H9 (cell line): ENCODE data around the gene SMTNL2. TPM values are rescaled to one million over a fixed set of nuclear protein-coding genes. Genes with fewer than 3 reads are reported as not detected.

Experiments
- DNase-seq: peaks from one replicate; pipeline ENCODE4 v3.0.0-alpha.2; 2017
- H2AFZ ChIP-seq: one replicate; pipeline ENCODE4 v1.6.1; 2013; ENCODE audit warnings: mild to moderate bottlenecking, low read length, control low read depth, moderate library complexity
- H2AK5ac ChIP-seq: 2 replicates; pipeline ENCODE4 v1.6.1; 2013; ENCODE audit warnings: low read length, control low read depth, mixed read lengths; ENCODE audit not compliant: insufficient read length
- H2BK120ac ChIP-seq: one replicate; pipeline ENCODE4 v1.6.1; 2013; ENCODE audit warnings: low read depth, mild to moderate bottlenecking, low read length, control low read depth, inconsistent platforms; ENCODE audit not compliant: poor library complexity, severe bottlenecking
- H2BK12ac ChIP-seq: 2 replicates; pipeline ENCODE4 v1.6.1; 2013; ENCODE audit warnings: low read length, control low read depth, mixed read lengths, low read depth; ENCODE audit not compliant: insufficient read length
- H2BK15ac ChIP-seq: 2 replicates; pipeline ENCODE4 v1.6.1; 2013; ENCODE audit warnings: low read depth, low read length, control low read depth
- H2BK20ac ChIP-seq: one replicate; pipeline ENCODE4 v1.6.1; 2013; ENCODE audit warnings: low read depth, mild to moderate bottlenecking, low read length, control low read depth, inconsistent platforms; ENCODE audit not compliant: poor library complexity, severe bottlenecking
- H2BK5ac ChIP-seq: 2 replicates; pipeline ENCODE4 v1.6.1; 2013; ENCODE audit warnings: low read length, control low read depth, mixed read lengths; ENCODE audit not compliant: insufficient read length
- H3K14ac ChIP-seq: 2 replicates; pipeline ENCODE4 v1.6.1; 2013; ENCODE audit warnings: low read length, control low read depth; ENCODE audit not compliant: insufficient read depth
- H3K18ac ChIP-seq: 2 replicates; pipeline ENCODE4 v1.6.1; 2013; ENCODE audit warnings: low read depth, mild to moderate bottlenecking, mixed read lengths, low read length, control low read depth; ENCODE audit not compliant: insufficient read length
- H3K23ac ChIP-seq: 2 replicates; pipeline ENCODE4 v1.6.1; 2013; ENCODE audit warnings: low read length, control low read depth, mixed read lengths, low read depth; ENCODE audit not compliant: insufficient read length
- H3K23me2 ChIP-seq: 2 replicates; pipeline ENCODE4 v1.6.1; 2013; ENCODE audit warnings: low read depth, mild to moderate bottlenecking, mixed read lengths, low read length, control low read depth; ENCODE audit not compliant: insufficient read length, poor library complexity, severe bottlenecking
- H3K27ac ChIP-seq: 2 replicates; pipeline ENCODE4 v1.5.1; 2013; ENCODE audit warnings: low read length, control low read depth, mixed read lengths, low read depth; ENCODE audit not compliant: insufficient read length
- H3K27me3 ChIP-seq: 2 replicates; pipeline ENCODE4 v1.6.1; 2013; ENCODE audit warnings: low read length, control low read depth, inconsistent platforms; ENCODE audit not compliant: insufficient read depth
- H3K4ac ChIP-seq: 2 replicates; pipeline ENCODE4 v1.6.1; 2013; ENCODE audit warnings: low read depth, mild to moderate bottlenecking, control low read depth, inconsistent platforms, low read length, moderate library complexity
- H3K4me1 ChIP-seq: 2 replicates; pipeline ENCODE4 v1.6.1; 2013; ENCODE audit warnings: low read length, control low read depth, inconsistent platforms; ENCODE audit not compliant: insufficient read depth
- H3K4me2 ChIP-seq: 2 replicates; pipeline ENCODE4 v1.6.1; 2013; ENCODE audit warnings: low read length, control low read depth, mixed read lengths; ENCODE audit not compliant: insufficient read length, insufficient read depth
- H3K56ac ChIP-seq: 2 replicates; pipeline ENCODE4 v1.6.1; 2013; ENCODE audit warnings: low read depth, mild to moderate bottlenecking, mixed read lengths, low read length, control low read depth; ENCODE audit not compliant: insufficient read length
- H3K79me1 ChIP-seq: 2 replicates; pipeline ENCODE4 v1.6.1; 2013; ENCODE audit warnings: low read depth, mild to moderate bottlenecking, moderate library complexity, low read length, control low read depth, inconsistent platforms; ENCODE audit not compliant: insufficient read depth, poor library complexity, severe bottlenecking
- H3K79me2 ChIP-seq: 2 replicates; pipeline ENCODE4 v1.6.1; 2013; ENCODE audit warnings: low read length, control low read depth, inconsistent platforms; ENCODE audit not compliant: insufficient read depth
- H3K9ac ChIP-seq: 2 replicates; pipeline ENCODE4 v1.6.1; 2013; ENCODE audit warnings: low read length, control low read depth, mixed read lengths; ENCODE audit not compliant: insufficient read length; ENCODE audit errors: extremely low read depth
- H3K9me3 ChIP-seq: one replicate; pipeline ENCODE4 v1.6.1; 2013; ENCODE audit warnings: low read depth, low read length, inconsistent platforms; ENCODE audit not compliant: control insufficient read depth
- H3T11ph ChIP-seq: one replicate; pipeline ENCODE4 v1.6.1; 2013; ENCODE audit warnings: mild to moderate bottlenecking, low read length, control low read depth, inconsistent platforms
- H4K20me1 ChIP-seq: one replicate; pipeline ENCODE4 v1.6.1; 2013; ENCODE audit not compliant: control insufficient read depth, insufficient read length, insufficient read depth
- H4K5ac ChIP-seq: 2 replicates; pipeline ENCODE4 v1.6.1; 2013; ENCODE audit warnings: low read depth, mild to moderate bottlenecking, mixed read lengths, low read length, control low read depth; ENCODE audit not compliant: insufficient read length
- H4K8ac ChIP-seq: replicated peaks from 2 replicates; pipeline ENCODE4 v1.6.1; 2013; ENCODE audit warnings: low read length, control low read depth, mixed read lengths, low read depth; ENCODE audit not compliant: insufficient read length
- H4K91ac ChIP-seq: 2 replicates; pipeline ENCODE4 v1.6.1; 2013; ENCODE audit warnings: low read depth, mild to moderate bottlenecking, moderate library complexity, mixed read lengths, low read length, control low read depth; ENCODE audit not compliant: insufficient read length
- H3K27ac Mint-ChIP-seq, 3 experiments: 2 replicates in 2 of 3; 3 replicates in 1 of 3; pipeline ENCODE4 v1.8.0; 2020 to 2021; ENCODE audit warnings: mixed read lengths in 3 of 3, mild to moderate bottlenecking in 1 of 3, moderate library complexity in 1 of 3
- H3K27me3 Mint-ChIP-seq: 2 replicates; pipeline ENCODE4 v1.8.0; 2021; ENCODE audit warnings: low read depth, mild to moderate bottlenecking, moderate library complexity, mixed read lengths
- H3K36me3 Mint-ChIP-seq, 3 experiments: 2 replicates in 2 of 3; 3 replicates in 1 of 3; pipeline ENCODE4 v1.8.0; 2020 to 2021; ENCODE audit warnings: low read depth in 3 of 3, mixed read lengths in 3 of 3; ENCODE audit not compliant: insufficient read depth in 1 of 3
- H3K4me1 Mint-ChIP-seq, 2 experiments: 2 replicates each; pipeline ENCODE4 v1.8.0; 2020; ENCODE audit warnings: mixed read lengths in 2 of 2
- H3K4me3 Mint-ChIP-seq, 2 experiments: 2 replicates in 1 of 2; 3 replicates in 1 of 2; pipeline ENCODE4 v1.8.0; 2020 to 2021; ENCODE audit warnings: mild to moderate bottlenecking in 2 of 2, mixed read lengths in 2 of 2, moderate library complexity in 1 of 2
- H3K9me3 Mint-ChIP-seq, 2 experiments: 2 replicates in 1 of 2; 3 replicates in 1 of 2; pipeline ENCODE4 v1.8.0; 2020; ENCODE audit warnings: mild to moderate bottlenecking in 2 of 2, mixed read lengths in 2 of 2, moderate library complexity in 1 of 2
- CTCF ChIP-seq: fragments of 200-600 bp; sonication (generic); conservative IDR thresholded peaks from 3 replicates; pipeline ENCODE4 v1.8.0; 2021; ENCODE audit warnings: antibody characterized with exemption, mild to moderate bottlenecking
- WGBS: extraction: QIAGEN DNeasy Blood & Tissue Kit; methylation state at CpG from one replicate; pipeline ENCODE4 v1.1.7; 2013; ENCODE audit warnings: missing lambda C conversion rate, low lambda C conversion rate, mixed read lengths; ENCODE audit not compliant: insufficient read length; ENCODE audit errors: extremely low coverage; 5-methylcytosine and 5-hydroxymethylcytosine counted together
- total RNA-seq: library from RNA; stranded (reverse); gene quantifications from 2 replicates; pipeline ENCODE4 v1.2.1, GENCODE V29; 2021

SMTNL2 gene
- total RNA-seq, 1 experiment from 2014 or later = 0.77 TPM

- TF ChIP-seq CTCF = no peak
- Histone ChIP-seq H3K27me3 (no peaks in the 10 kb centered on the region), H3K18ac (no peak overlapping the region), H2BK15ac (no peak overlapping the region), H2BK120ac (no peak overlapping the region), H3K9ac (no peak overlapping the region), H4K91ac (no peak overlapping the region), H4K20me1 (no peaks in the 10 kb centered on the region), H3K4me1 (no peaks in the 10 kb centered on the region), H2BK12ac (no peak overlapping the region), H2BK20ac (no peak overlapping the region), H3K4me2 (no peak overlapping the region), H3T11ph (no peak overlapping the region), H3K14ac (no peak overlapping the region), H4K8ac (no peak overlapping the region), H3K4ac (no peak overlapping the region), H2BK5ac (no peak overlapping the region), H2AFZ (no peak overlapping the region), H3K23me2 (no peaks in the 10 kb centered on the region), H3K79me2 (no peaks in the 10 kb centered on the region), H3K27ac (no peak overlapping the region), H3K9me3 (no peaks in the 10 kb centered on the region), H2AK5ac (no peak overlapping the region), H3K23ac (no peak overlapping the region), H3K79me1 (no peaks in the 10 kb centered on the region), H3K56ac (no peak overlapping the region), H4K5ac (no peak overlapping the region)
- DNase-seq = no peak
- WGBS = no CpG with 5 or more reads among the region's 17 CpGs
- Mint-ChIP-seq H3K4me1 (peaks cover 11 to 14% of the 10 kb centered on the region in 2 experiments), H3K4me3 (no peak overlapping the region), H3K9me3 (no peaks in the 10 kb centered on the region), H3K36me3 (no peaks in the 10 kb centered on the region), H3K27ac (no peak overlapping the region), H3K27me3 (peaks cover 2% of the 10 kb centered on the region; the same call in 1 of the 2 replicates)
These were observed 32.8 kb downstream of the SMTNL2 start for GRCh38 chr17:4617090-4617489.
